NOMO-1 treated with dmso at 0.1 percent for 144 hours (cell line): ENCODE data around the gene DAG1.
A peak's percentile ranks its signal among the peaks of the same experiment; 100 is the strongest.

Source experiments
- DNase-seq: peaks from one replicate; lab custom pipeline; 2025; ENCODE audit not compliant: unreplicated experiment; lab: John Stamatoyannopoulos, UW

The DAG1 gene

GRCh38 chr3:49552087-49552486 lies 82.0 kb downstream of the DAG1 start:
- DNase-seq = no peak

GRCh38 chr3:49553324-49553691 lies 83.2 kb downstream of the DAG1 start:
- DNase-seq = no peak

- peak; percentile 62 for DNase-seq
These were observed 83.9 kb downstream of the DAG1 start, which contains the start of gene BSN for GRCh38 chr3:49553692-49554632. Gene BSN (plus strand): TSS chr3:49554477. CDS start chr3:49554603, 126 bp downstream.

- no peak for DNase-seq
These were observed 84.7 kb downstream of the DAG1 start for GRCh38 chr3:49554633-49555265.

- no peak for DNase-seq
These were observed 86.6 kb downstream of the DAG1 start for GRCh38 chr3:49556500-49557275.

GRCh38 chr3:49563040-49563578 lies 93.0 kb downstream of the DAG1 start:
- DNase-seq = no peak

GRCh38 chr3:49563766-49564165 lies 93.7 kb downstream of the DAG1 start:
- DNase-seq = no peak

- no peak for DNase-seq
These were observed 96.2 kb downstream of the DAG1 start for GRCh38 chr3:49566312-49566711.

GRCh38 chr3:49567406-49567805 lies 97.3 kb downstream of the DAG1 start:
- DNase-seq = no peak

- no peak for DNase-seq
These were observed 98.9 kb downstream of the DAG1 start for GRCh38 chr3:49568965-49569364.

- no peak for DNase-seq
These were observed 100.1 kb downstream of the DAG1 start for GRCh38 chr3:49570028-49570654.

GRCh38 chr3:49582177-49582576 lies 112.1 kb downstream of the DAG1 start:
- no peak for DNase-seq
